ENCODE measurements around the gene EXOC1L.

- no peak for TF ChIP-seq CTCF (IDR thresholded peaks at IDR 0.05)
- TF ChIP-seq POLR2AphosphoS5 (IDR thresholded peaks at IDR 0.05; ENCODE audit: low read depth, low read length), result no peak
Observed at GRCh38 chr4:55801498-55801897, 18.1 kb upstream of the EXOC1L start.

All from Panc1 (cell line).